Right ventricle myocardium inferior (tissue), 1 donor: ENCODE results near the gene APOE. TPM values are rescaled to one million over a fixed set of nuclear protein-coding genes. Genes with fewer than 3 reads are reported as not detected.

Experiments used
- ATAC-seq: fragments of 200-7000 bp; cut with Tn5 transposase; one replicate; pipeline ENCODE4 v1.9.1; 2020; ENCODE audit warnings: mild to moderate bottlenecking, moderate library complexity
- DNase-seq: peaks from one replicate; pipeline ENCODE4 v3.0.0; 2021; ENCODE audit errors: missing footprints
- intact Hi-C: fragments of 100-400 bp; cut with DNase I; formaldehyde crosslinking; loops from one replicate; pipeline ENCODE4 v1.11.0; 2022
- total RNA-seq: library from RNA; stranded (reverse); fragmentation: NEBNext Ultra II Directional; extraction: Animal tissue kit (Norgen Biotek cat#: 25700); gene quantifications from one replicate; pipeline ENCODE4 v1.2.1, GENCODE V29; 2021
- donor health status: DM: no; HTN: yes; CAD: no; lungs with severe emphysema.

The APOE gene
- total RNA-seq, 1 donor from 2014 or later, result 9.9 TPM

- intact Hi-C loops, result no loop called here
- DNase-seq, result peak; percentile 26
- no peak for ATAC-seq
Observed at GRCh38 chr19:44931541-44931940, 25.9 kb downstream of the APOE start.

GRCh38 chr19:44939668-44940067 is 34.1 kb downstream of the APOE start:
- DNase-seq, result no peak

GRCh38 chr19:44942067-44942571 is 36.5 kb downstream of the APOE start, which contains the start of gene APOC4:
Gene APOC4, plus strand, starts transcription at chr19:44942237. Its CDS starts 41 bp downstream, at chr19:44942278.
- intact Hi-C loops, result no loop called here
- ATAC-seq, result no peak

More at GRCh38 chr19:44939668-44940067, 34.1 kb downstream of the APOE start:
- ATAC-seq, result no peak
- intact Hi-C loops, result no loop called here

GRCh38 chr19:44943801-44944249 is 38.2 kb downstream of the APOE start:
- no peak for DNase-seq
- ATAC-seq, result peak; percentile 42
- intact Hi-C loops, result no loop called here

More at GRCh38 chr19:44942067-44942571, 36.5 kb downstream of the APOE start, which contains the start of gene APOC4:
- DNase-seq, result no peak

- DNase-seq (no peak), ATAC-seq (no peak)
- intact Hi-C loops, result no loop called here
Observed at GRCh38 chr19:44947041-44947581, 41.5 kb downstream of the APOE start.

GRCh38 chr19:44948237-44948636 is 42.6 kb downstream of the APOE start:
- ATAC-seq (no peak), DNase-seq (no peak)
- intact Hi-C loops, result no loop called here

GRCh38 chr19:44948763-44949374 is 43.3 kb downstream of the APOE start:
- no peak for DNase-seq
- intact Hi-C loops, result no loop called here
- ATAC-seq, result no peak

- intact Hi-C loops, result no loop called here
- DNase-seq (no peak), ATAC-seq (no peak)
Observed at GRCh38 chr19:44949550-44949949, 44.0 kb downstream of the APOE start.

GRCh38 chr19:44951179-44952159 is 45.9 kb downstream of the APOE start:
- intact Hi-C loops, result loop anchor here (2.0 kb wide), 1 partner anchor 47 kb away; the partner anchor contains the start of gene APOE
- ATAC-seq (no peak), DNase-seq (no peak)

- intact Hi-C loops, result loop anchor here (2.0 kb wide), 1 partner anchor 63 kb away; the partner anchor contains the start of gene TOMM40
- DNase-seq (no peak), ATAC-seq (no peak)
Observed at GRCh38 chr19:44954278-44954648, 48.7 kb downstream of the APOE start.

GRCh38 chr19:44954649-44955504 is 49.3 kb downstream of the APOE start, which contains the start of gene CLPTM1:
Gene CLPTM1, plus strand, starts transcription at chr19:44955380. Its CDS starts 16 bp downstream, at chr19:44955396.
- ATAC-seq (peak; percentile 97), DNase-seq (peak; percentile 98)
- intact Hi-C loops, result loop anchor here (2.0 kb wide), 1 partner anchor 64 kb away; the partner anchor contains the start of gene TOMM40

GRCh38 chr19:44955505-44956439 is 50.2 kb downstream of the APOE start:
- ATAC-seq (peak; percentile 40), DNase-seq (no peak)
- intact Hi-C loops, result loop anchor here (2.0 kb wide), 1 partner anchor 65 kb away; the partner anchor contains the start of gene TOMM40

- DNase-seq (no peak), ATAC-seq (no peak)
- intact Hi-C loops, result no loop called here
Observed at GRCh38 chr19:44957526-44957925, 51.9 kb downstream of the APOE start.

GRCh38 chr19:44958090-44958489 is 52.5 kb downstream of the APOE start:
- intact Hi-C loops, result no loop called here
- DNase-seq (no peak), ATAC-seq (no peak)
